Activated T-cell treated with anti-CD3 and anti-CD28 coated beads, Interleukin-2, amount 50 U/mL, for 1 hour (primary cell): ENCODE results near the gene MRPS18B.
"Not testable (repeated sequence)": the region's sequence is repeated elsewhere in the genome, so short reads cannot be mapped to it uniquely, and the experiment has no call there.

Source experiments
- DNase-seq: peaks from one replicate; pipeline ENCODE4 v3.0.0-alpha.2; 2020

MRPS18B gene

GRCh38 chr6:30645989-30646388, 28.3 kb downstream of the MRPS18B start:
- DNase-seq: no peak

DNA sequence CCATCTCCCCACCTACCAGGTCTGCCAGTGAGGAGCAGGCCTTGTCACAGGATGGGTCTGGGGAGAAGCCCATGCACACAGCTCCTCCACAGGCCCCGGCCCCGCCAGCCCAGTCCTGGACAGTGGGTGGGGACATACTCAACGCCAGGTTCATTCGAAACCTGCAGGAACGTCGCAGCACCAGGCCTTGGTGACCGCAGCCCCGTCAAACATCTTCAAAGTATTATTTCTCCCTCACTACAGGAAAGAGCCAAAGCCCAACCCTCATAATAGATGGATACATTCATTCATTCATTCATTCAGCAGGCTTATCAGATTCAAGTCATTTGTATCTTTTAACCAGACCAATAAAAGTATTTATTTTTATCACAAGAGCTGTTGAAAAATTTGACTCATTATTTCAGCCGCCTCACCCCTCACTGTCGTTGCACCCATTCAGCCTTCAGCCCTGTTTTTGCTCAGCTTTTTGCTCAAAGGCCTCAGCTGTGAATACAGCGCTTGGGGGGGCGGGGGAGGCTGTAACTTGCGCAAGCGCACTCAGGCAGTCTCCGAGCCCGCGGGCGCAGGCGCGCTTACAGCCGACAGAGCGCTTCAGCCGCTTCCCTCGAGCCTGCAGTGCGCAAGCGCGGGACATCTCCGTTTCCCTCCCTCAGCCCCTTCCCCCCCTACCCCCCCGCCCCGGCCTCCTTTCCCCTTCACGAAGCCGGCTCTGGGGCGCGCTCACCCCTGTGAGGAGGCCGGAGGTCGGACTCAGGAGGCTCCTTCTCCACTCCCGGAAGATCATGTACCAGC, 29.0 kb downstream of the MRPS18B start, which contains the start of gene C6orf136:
Gene C6orf136, plus strand, starts transcription at position 684 of the 792 bp plus-strand sequence. Its CDS starts 99 bp downstream, at position 783.
- peak; percentile 93 for DNase-seq

DNA sequence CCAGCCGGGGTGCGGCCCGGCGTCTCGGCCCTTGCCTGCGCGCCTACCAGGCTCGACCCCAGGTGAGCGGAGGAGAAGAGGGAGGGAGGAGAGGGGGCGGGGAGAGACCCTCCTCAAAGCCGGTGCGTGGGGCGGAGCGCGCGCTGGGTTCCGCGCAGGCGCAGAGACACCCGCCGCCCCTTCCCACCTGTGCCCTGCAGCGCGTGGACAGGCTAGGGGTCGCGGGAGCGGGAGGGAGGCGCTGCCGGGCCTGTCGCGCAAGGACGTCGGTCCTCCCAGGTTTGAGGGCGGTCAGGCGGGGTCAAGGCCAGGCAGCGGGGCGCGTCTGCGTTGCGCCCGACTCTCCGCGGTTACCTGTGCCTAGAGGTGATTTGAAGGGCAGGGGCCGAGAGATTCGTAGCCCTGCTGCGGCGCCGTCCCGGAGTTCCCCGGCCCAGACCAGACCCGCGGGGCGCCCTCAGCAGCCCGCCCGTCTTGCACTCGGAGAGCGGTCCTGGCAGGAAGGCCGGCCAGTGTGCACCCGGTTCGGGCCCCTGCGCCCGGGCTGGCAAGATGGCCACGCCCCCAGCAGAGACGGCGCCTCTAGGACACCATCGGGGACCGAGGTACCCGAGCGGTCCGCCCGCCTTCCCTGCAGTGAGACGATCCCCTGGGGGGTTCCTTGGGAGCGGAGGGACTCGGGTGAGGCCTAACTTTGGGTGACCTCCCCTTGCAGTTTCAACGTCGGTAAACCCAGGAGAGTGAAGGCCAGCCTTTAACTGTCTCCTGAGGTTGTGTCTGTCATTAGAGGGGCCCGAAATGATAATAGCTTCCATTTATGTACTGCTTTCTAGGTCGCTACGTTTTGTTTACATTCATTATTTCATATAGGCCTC, 29.8 kb downstream of the MRPS18B start:
- DNase-seq: peak; percentile 84

DNA sequence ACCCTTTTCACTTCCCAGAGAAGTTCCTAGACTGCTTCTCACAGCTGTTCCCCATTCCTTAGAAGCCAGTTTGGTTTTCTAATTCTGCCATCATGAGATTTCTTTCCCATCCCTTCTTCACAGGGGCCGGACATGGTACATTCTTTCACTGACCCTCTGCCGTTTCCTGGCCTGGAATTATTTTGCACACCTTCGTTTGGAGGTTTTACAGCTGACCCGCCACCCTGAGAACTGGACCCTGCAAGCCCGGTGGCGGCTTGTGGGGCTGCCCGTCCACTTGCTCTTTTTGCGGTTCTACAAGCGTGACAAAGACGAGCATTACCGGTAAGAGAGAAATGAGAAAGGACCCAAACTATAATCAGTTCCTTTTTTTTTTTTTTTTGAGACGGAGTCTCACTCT, 33.5 kb downstream of the MRPS18B start:
- no peak for DNase-seq

GRCh38 chr6:30654798-30655742, 37.4 kb downstream of the MRPS18B start:
- no peak for DNase-seq

DNA sequence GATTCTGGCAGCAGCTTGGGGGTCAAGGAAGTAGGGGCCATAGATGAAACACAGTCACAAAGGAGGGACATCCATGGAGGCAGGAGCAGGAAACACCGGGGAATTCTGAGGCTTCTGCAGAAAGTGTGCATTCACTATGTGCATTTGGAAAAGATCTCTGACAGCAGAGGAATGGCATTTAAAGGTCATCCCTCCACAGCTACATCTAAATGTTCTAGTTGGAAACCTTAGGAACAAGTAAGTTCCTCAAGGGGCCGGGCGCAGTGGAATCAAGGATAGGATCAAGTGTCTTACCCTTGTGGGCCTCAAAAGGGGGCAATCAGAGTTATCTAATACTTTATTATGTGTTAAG, 38.1 kb downstream of the MRPS18B start:
- no peak for DNase-seq

- no peak for DNase-seq
Measured at GRCh38 chr6:30656513-30656912, 38.9 kb downstream of the MRPS18B start.

- no peak for DNase-seq
Measured at GRCh38 chr6:30657454-30657853, 39.8 kb downstream of the MRPS18B start.

GRCh38 chr6:30657922-30658321, 40.3 kb downstream of the MRPS18B start:
- DNase-seq: not testable (repeated sequence)

DNA sequence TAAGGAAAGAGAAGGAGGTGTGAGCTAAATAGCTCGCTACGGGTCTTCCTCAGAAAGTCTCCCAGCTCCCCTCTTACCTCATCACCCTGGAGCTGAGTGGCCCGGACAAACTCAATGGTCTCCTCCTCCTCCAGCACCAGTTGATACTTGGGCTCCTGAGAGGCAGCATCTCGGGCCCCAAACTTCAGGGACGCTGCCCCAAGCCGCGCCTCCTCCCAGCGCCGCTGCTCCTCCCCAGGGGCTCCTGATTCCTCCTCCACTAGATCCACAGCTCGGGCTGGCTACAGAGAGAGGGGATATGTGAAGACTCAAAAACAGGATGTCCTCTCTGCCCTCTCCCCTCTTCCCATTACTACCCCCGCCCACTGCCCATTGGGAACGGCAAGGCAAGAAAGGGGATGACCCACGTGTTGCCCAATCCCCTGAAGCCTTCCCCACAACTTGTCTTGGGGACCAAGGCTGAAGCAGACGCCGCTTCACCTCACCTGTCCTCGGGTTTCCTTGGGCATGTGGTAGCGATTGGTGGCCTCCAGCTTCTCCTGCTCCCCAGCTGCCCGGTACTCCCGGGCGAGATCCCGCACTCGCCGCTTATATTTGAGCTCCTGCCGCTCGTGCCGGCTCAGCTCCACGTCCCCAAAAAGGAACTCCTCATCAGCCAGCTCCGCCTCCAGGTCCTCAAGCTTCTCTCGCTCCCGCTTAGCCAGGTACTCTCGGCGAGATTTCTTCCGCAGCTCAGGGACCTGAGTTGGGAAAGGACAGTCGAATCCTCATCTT, 47.5 kb downstream of the MRPS18B start:
- DNase-seq: no peak

- not testable (repeated sequence) for DNase-seq
Measured at GRCh38 chr6:30666300-30666699, 48.7 kb downstream of the MRPS18B start.

GRCh38 chr6:30670760-30671527, 53.3 kb downstream of the MRPS18B start:
- DNase-seq: no peak

GRCh38 chr6:30672445-30673253, 55.0 kb downstream of the MRPS18B start, which contains the start of gene DHX16:
Gene DHX16, minus strand, starts transcription at chr6:30673006. Its CDS starts 165 bp downstream, at chr6:30672841.
- peak; percentile 88 for DNase-seq
